Measurements from ENCODE around the gene ASB10.

ASB10 gene

GRCh38 chr7:151210087-151210854 lies 23.2 kb upstream of the ASB10 start, which contains the start of gene H2BK1:
Gene H2BK1 (minus strand): TSS chr7:151210488. CDS start chr7:151210318, 170 bp downstream.
- no peak for DNase-seq (ENCODE audit: low read depth in 2 of 2)

GRCh38 chr7:151209588-151209987 lies 22.5 kb upstream of the ASB10 start:
- no peak for DNase-seq (ENCODE audit: low read depth in 2 of 2)

- no peak for DNase-seq (ENCODE audit: low read depth in 2 of 2)
Observed at GRCh38 chr7:151208253-151208862, 21.3 kb upstream of the ASB10 start.

GRCh38 chr7:151207804-151208203 lies 20.8 kb upstream of the ASB10 start:
- no peak for DNase-seq (ENCODE audit: low read depth in 2 of 2)

GRCh38 chr7:151207315-151207714 lies 20.3 kb upstream of the ASB10 start:
- no peak for DNase-seq (ENCODE audit: low read depth in 2 of 2)

GRCh38 chr7:151206914-151207313 lies 19.9 kb upstream of the ASB10 start:
- no peak for DNase-seq (ENCODE audit: low read depth in 2 of 2)

- DNase-seq (ENCODE audit: low read depth in 2 of 2) = no peak
Observed at GRCh38 chr7:151205730-151206129, 18.7 kb upstream of the ASB10 start.

- no peak for DNase-seq (ENCODE audit: low read depth in 2 of 2)
Observed at GRCh38 chr7:151204383-151205032, 17.5 kb upstream of the ASB10 start.

GRCh38 chr7:151202836-151203235 lies 15.8 kb upstream of the ASB10 start:
- DNase-seq (ENCODE audit: low read depth in 2 of 2) = no peak

GRCh38 chr7:151201751-151202150 lies 14.7 kb upstream of the ASB10 start:
- DNase-seq (ENCODE audit: low read depth in 2 of 2) = no peak

GRCh38 chr7:151201344-151201743 lies 14.3 kb upstream of the ASB10 start:
- no peak for DNase-seq (ENCODE audit: low read depth in 2 of 2)

- no peak for DNase-seq (ENCODE audit: low read depth in 2 of 2)
Observed at GRCh38 chr7:151198945-151199848, 12.1 kb upstream of the ASB10 start.

- no peak for DNase-seq (ENCODE audit: low read depth in 2 of 2)
Observed at GRCh38 chr7:151197932-151198331, 10.9 kb upstream of the ASB10 start.

- no peak for DNase-seq (ENCODE audit: low read depth in 2 of 2)
Observed at GRCh38 chr7:151195616-151196450, 8.8 kb upstream of the ASB10 start.

GRCh38 chr7:151194188-151194587 lies 7.1 kb upstream of the ASB10 start:
- no peak for DNase-seq (ENCODE audit: low read depth in 2 of 2)

GRCh38 chr7:151193203-151193978 lies 6.3 kb upstream of the ASB10 start:
- no peak for DNase-seq (ENCODE audit: low read depth in 2 of 2)

GRCh38 chr7:151192002-151192539 lies 5.0 kb upstream of the ASB10 start:
- no peak for DNase-seq (ENCODE audit: low read depth in 2 of 2)

- DNase-seq (ENCODE audit: low read depth in 2 of 2) = no peak
Observed at GRCh38 chr7:151191544-151191943, 4.5 kb upstream of the ASB10 start.

GRCh38 chr7:151189038-151189437 lies 2.0 kb upstream of the ASB10 start:
- no peak for DNase-seq (ENCODE audit: low read depth in 2 of 2)

- no peak for DNase-seq (ENCODE audit: low read depth in 2 of 2)
Observed at GRCh38 chr7:151188252-151188542, 1.1 kb upstream of the ASB10 start.
